ENCODE measurements around the gene SMARCD3. TPM values are rescaled to one million over a fixed set of nuclear protein-coding genes. Genes with fewer than 3 reads are reported as not detected.
A peak's percentile ranks its signal among the peaks of the same experiment; 100 is the strongest.

Gene SMARCD3
- total and polyA plus RNA-seq, 4 donors, result 1.8 to 5.6 (median 2.1) TPM

DNA sequence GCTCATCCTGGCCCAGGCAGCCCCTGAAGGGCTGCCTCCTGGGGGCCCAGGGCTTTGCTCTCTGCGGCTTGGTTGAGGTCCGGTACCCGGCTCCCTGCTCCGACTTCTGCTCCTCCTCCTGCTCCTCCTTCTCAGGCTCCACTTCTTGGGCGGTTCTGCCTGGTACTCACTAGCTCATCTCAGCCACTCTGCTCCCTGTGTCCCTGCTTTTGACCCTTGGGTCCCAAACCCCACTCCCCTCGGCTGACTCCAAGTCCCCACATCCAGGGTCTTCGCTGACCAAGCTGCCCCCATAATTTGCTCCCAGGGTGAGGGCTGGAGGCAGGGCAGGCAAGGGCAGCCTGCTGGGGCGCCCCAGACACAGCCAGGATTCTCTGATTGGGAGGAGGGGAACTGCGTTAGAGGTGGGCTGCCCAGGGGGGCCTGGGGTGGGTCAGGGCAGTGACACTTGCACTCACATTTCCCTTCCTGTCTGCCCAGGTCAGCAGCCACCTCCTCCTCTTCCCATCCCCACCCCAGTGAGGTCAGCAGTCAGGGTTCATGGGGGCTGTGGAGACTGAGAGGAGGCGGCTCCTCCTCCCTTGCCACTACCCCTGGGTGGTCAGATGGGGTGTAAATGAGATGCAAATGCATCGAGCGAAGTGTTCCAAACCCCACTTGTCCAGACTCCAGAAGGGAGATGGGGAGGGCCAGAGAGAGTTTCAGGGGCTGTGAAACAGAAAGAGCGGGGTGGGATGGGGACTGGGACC lies 2.2 kb downstream of the SMARCD3 start (continued):
- TF ChIP-seq, protein P1, sequence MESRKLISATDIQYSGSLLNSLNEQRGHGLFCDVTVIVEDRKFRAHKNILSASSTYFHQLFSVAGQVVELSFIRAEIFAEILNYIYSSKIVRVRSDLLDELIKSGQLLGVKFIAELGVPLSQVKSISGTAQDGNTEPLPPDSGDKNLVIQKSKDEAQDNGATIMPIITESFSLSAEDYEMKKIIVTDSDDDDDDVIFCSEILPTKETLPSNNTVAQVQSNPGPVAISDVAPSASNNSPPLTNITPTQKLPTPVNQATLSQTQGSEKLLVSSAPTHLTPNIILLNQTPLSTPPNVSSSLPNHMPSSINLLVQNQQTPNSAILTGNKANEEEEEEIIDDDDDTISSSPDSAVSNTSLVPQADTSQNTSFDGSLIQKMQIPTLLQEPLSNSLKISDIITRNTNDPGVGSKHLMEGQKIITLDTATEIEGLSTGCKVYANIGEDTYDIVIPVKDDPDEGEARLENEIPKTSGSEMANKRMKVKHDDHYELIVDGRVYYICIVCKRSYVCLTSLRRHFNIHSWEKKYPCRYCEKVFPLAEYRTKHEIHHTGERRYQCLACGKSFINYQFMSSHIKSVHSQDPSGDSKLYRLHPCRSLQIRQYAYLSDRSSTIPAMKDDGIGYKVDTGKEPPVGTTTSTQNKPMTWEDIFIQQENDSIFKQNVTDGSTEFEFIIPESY (IDR thresholded peaks at IDR 0.05), result no peak
- no peak for TF ChIP-seq HNF4A (conservative IDR thresholded peaks at IDR 0.05)

DNA sequence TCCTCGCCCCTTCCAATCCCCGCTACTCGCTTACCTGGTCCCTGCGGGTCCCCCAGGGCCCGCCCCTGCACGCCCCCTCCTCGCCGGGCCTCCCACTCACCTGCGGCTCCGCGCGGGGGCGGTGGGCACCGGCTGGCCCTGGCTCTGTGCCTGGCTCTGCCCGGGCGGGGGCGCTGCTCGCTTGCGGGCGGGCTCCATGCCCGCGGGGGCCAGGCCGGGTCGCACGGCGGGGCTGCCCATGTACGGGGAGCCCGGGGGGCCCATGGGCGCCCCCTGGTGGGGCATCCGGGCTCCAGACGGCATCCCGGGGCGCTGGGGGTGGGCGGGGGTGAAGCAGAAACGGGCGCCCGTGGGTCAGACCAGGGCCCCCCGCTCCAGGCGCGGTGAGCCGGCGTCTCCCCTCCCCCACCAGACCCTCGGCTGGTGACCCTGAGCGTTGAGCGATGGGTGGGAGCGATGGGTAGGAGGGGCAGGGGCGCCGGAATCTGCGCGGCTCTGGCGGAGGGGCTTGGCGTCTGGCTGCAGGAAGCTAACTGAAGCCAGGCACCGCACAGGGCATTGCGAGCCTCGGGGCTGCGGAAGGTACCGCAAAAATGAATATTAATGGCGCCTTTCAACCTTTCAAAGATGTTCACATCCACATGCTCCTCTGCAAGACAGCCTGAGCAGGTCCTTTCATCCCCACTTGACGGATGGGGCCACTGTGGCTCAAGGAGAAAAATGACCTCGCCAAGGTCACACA lies 3.0 kb downstream of the SMARCD3 start:
- Histone ChIP-seq H3K9ac (ENCODE audit: low read depth in 1 of 2, low read length in 2 of 2) (no peak overlapping the region), H3K27me3 (ENCODE audit: control insufficient read depth in 4 of 4, insufficient read depth in 4 of 4, low read length in 3 of 4) (peaks cover 0 to 4% (median 0%) of the 10 kb centered on the region in 4 donors), H3K36me3 (ENCODE audit: control insufficient read depth in 4 of 4, insufficient read depth in 3 of 4, low read depth in 1 of 4, low read length in 3 of 4) (no peaks in the 10 kb centered on the region), H3K4me1 (ENCODE audit: control insufficient read depth in 4 of 4, insufficient read depth in 4 of 4, low read length in 3 of 4) (peaks cover 8 to 29% (median 17%) of the 10 kb centered on the region in 4 donors), H3K27ac (ENCODE audit: low read depth in 1 of 2, low read length in 2 of 2) (no peak overlapping the region), H3K4me3 (ENCODE audit: low read depth in 1 of 3, low read length in 3 of 3) (peak overlapping the region in 1 of 3 donors; percentile 23), H3K9me3 (ENCODE audit: control insufficient read depth in 4 of 4, low read length in 3 of 4) (no peaks in the 10 kb centered on the region)
- no peak for TF ChIP-seq RAD21 (IDR thresholded peaks at IDR 0.05)
- no peak for TF ChIP-seq NR2F2 (IDR thresholded peaks at IDR 0.05)
- TF ChIP-seq, protein P2, sequence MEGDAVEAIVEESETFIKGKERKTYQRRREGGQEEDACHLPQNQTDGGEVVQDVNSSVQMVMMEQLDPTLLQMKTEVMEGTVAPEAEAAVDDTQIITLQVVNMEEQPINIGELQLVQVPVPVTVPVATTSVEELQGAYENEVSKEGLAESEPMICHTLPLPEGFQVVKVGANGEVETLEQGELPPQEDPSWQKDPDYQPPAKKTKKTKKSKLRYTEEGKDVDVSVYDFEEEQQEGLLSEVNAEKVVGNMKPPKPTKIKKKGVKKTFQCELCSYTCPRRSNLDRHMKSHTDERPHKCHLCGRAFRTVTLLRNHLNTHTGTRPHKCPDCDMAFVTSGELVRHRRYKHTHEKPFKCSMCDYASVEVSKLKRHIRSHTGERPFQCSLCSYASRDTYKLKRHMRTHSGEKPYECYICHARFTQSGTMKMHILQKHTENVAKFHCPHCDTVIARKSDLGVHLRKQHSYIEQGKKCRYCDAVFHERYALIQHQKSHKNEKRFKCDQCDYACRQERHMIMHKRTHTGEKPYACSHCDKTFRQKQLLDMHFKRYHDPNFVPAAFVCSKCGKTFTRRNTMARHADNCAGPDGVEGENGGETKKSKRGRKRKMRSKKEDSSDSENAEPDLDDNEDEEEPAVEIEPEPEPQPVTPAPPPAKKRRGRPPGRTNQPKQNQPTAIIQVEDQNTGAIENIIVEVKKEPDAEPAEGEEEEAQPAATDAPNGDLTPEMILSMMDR (IDR thresholded peaks at IDR 0.05; ENCODE audit: low read depth, low read length, missing input control), result peak; percentile 21
- WGBS, result 5% methylated on average over 60 of the region's 60 CpGs
- DNase-seq (ENCODE audit: low spot score), result peak; percentile 51

DNA sequence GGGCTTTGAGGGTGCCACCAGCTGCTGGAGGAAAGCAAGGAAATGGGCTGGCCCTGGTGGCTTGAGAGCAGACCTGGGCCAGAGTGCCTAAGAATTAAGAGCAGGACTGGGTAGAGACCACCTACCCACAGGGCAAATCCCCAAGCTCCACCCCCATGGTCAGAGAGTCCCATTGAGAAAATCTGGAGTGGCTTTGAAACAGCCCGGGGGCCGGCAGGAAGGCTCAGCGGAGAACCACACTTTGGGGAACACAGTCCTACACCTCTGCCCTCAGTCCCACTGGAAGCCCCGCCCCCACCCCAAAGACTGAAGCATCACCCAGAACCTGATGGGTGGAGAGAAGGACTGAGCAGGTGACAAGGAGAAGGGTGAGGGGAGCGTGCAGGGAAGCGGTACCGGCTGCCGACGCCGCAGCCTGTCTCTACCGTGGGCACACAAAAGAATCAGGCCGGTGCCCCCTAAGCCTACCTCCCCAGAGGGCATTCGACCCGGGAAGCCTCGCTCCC lies 3.6 kb downstream of the SMARCD3 start:
- 16% methylated on average over 15 of the region's 15 CpGs for WGBS
- TF ChIP-seq YY1 (IDR thresholded peaks at IDR 0.05) (no peak), GABPA (IDR thresholded peaks at IDR 0.05 in 1 of 2, conservative IDR thresholded peaks at IDR 0.05 in 1 of 2) (no peak)
- Histone ChIP-seq H3K9me3 (ENCODE audit: control insufficient read depth in 4 of 4, low read length in 3 of 4) (no peaks in the 10 kb centered on the region), H3K9ac (ENCODE audit: low read depth in 1 of 2, low read length in 2 of 2) (no peak overlapping the region), H3K4me3 (ENCODE audit: low read depth in 1 of 3, low read length in 3 of 3) (no peak overlapping the region), H3K4me1 (ENCODE audit: control insufficient read depth in 4 of 4, insufficient read depth in 4 of 4, low read length in 3 of 4) (peaks cover 8 to 29% (median 17%) of the 10 kb centered on the region in 4 donors), H3K27me3 (ENCODE audit: control insufficient read depth in 4 of 4, insufficient read depth in 4 of 4, low read length in 3 of 4) (peaks cover 0 to 4% (median 0%) of the 10 kb centered on the region in 4 donors), H3K36me3 (ENCODE audit: control insufficient read depth in 4 of 4, insufficient read depth in 3 of 4, low read depth in 1 of 4, low read length in 3 of 4) (no peaks in the 10 kb centered on the region), H3K27ac (ENCODE audit: low read depth in 1 of 2, low read length in 2 of 2) (no peak overlapping the region)
- DNase-seq (ENCODE audit: low spot score), result no peak

DNA sequence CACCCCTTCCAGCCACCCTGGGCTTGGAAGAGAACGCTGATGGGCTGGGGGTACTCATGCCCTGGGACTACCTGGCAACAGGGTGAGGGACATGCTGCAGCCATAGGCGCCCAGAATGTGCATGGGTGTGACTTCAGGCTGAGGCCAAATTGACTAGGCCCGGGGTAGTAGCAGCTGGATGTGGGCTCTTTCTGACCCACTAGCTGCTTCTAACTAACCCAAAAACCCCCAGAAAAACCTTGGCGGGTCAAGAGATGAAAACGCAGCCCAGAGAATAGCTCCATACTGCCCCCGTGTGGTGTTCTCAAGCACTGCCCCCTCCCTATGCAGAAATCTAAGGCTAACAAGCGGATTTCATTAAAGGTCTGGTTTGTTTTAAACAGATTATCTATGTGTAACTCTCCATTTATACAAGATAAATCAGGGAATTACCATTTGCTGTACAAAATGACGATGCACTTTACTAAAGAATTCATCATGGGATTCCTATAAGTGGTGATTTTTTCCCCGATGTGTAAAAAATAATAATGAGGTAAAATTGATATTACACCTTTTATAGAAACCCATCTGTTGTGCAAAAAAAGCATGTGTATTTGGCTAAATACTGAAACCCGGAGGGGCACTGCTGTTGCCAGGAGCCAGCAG lies 4.2 kb downstream of the SMARCD3 start:
- peaks cover 0 to 2% (median 0%) of the 10 kb centered on the region in 4 donors for H3K36me3 ChIP-seq (ENCODE audit: control insufficient read depth in 4 of 4, insufficient read depth in 3 of 4, low read depth in 1 of 4, low read length in 3 of 4)
- H3K4me3 ChIP-seq (ENCODE audit: low read depth in 1 of 3, low read length in 3 of 3), result no peak overlapping the region
- 30% methylated on average over 10 of the region's 10 CpGs for WGBS
- H3K27me3 ChIP-seq (ENCODE audit: control insufficient read depth in 4 of 4, insufficient read depth in 4 of 4, low read length in 3 of 4), result peaks cover 0 to 4% (median 0%) of the 10 kb centered on the region in 4 donors
- H3K4me1 ChIP-seq (ENCODE audit: control insufficient read depth in 4 of 4, insufficient read depth in 4 of 4, low read length in 3 of 4), result peaks cover 8 to 28% (median 17%) of the 10 kb centered on the region in 4 donors
- no peak overlapping the region for H3K9ac ChIP-seq (ENCODE audit: low read depth in 1 of 2, low read length in 2 of 2)
- H3K9me3 ChIP-seq (ENCODE audit: control insufficient read depth in 4 of 4, low read length in 3 of 4), result no peaks in the 10 kb centered on the region
- DNase-seq (ENCODE audit: low spot score), result peak; percentile 57
- TF ChIP-seq SP1 (IDR thresholded peaks at IDR 0.05) (no peak), EGR1 (IDR thresholded peaks at IDR 0.05; ENCODE audit: low read depth in 2 of 2) (no peak), RAD21 (IDR thresholded peaks at IDR 0.05) (peak in 1 of 2 donors; percentile 73), HNF4A (conservative IDR thresholded peaks at IDR 0.05) (no peak)
- TF ChIP-seq, protein P3, sequence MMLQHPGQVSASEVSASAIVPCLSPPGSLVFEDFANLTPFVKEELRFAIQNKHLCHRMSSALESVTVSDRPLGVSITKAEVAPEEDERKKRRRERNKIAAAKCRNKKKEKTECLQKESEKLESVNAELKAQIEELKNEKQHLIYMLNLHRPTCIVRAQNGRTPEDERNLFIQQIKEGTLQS (IDR thresholded peaks at IDR 0.05), result no peak
- TF ChIP-seq, protein P1 (IDR thresholded peaks at IDR 0.05), result no peak
- TF ChIP-seq, protein P2 (IDR thresholded peaks at IDR 0.05; ENCODE audit: low read depth, low read length, missing input control), result peak; percentile 85
- H3K27ac ChIP-seq (ENCODE audit: low read depth in 1 of 2, low read length in 2 of 2), result no peak overlapping the region
